Chondrocyte (in vitro differentiated cells): ENCODE results near the gene POC1B. TPM values are rescaled to one million over a fixed set of nuclear protein-coding genes. Genes with fewer than 3 reads are reported as not detected.
A peak's percentile ranks its signal among the peaks of the same experiment; 100 is the strongest.

ENCODE experiments used
- DNase-seq: peaks from one replicate; pipeline ENCODE4 v3.0.0; 2021; ENCODE audit warnings: mixed read lengths, low spot score
- H3K27ac Mint-ChIP-seq: one replicate; pipeline ENCODE4 v1.8.0; 2021; ENCODE audit warnings: mild to moderate bottlenecking, moderate library complexity, mixed read lengths; ENCODE audit not compliant: unreplicated experiment
- H3K27me3 Mint-ChIP-seq: 2 replicates; pipeline ENCODE4 v1.8.0; 2021; ENCODE audit warnings: low read depth, mixed read lengths
- H3K36me3 Mint-ChIP-seq: 2 replicates; pipeline ENCODE4 v1.8.0; 2021; ENCODE audit warnings: low read depth, mixed read lengths
- H3K4me1 Mint-ChIP-seq: 2 replicates; pipeline ENCODE4 v1.8.0; 2021; ENCODE audit warnings: low read depth, mild to moderate bottlenecking, mixed read lengths
- H3K4me3 Mint-ChIP-seq: one replicate; pipeline ENCODE4 v1.8.0; 2021; ENCODE audit warnings: mild to moderate bottlenecking, moderate library complexity, mixed read lengths; ENCODE audit not compliant: unreplicated experiment
- H3K9me3 Mint-ChIP-seq: 2 replicates; pipeline ENCODE4 v1.8.0; 2021; ENCODE audit warnings: low read depth, mixed read lengths
- CTCF ChIP-seq: fragments of 200-600 bp; sonication (generic); IDR thresholded peaks from 2 replicates; pipeline ENCODE4 v1.5.0; 2021; ENCODE audit warnings: antibody characterized with exemption, mild to moderate bottlenecking, moderate library complexity
- total RNA-seq: library from RNA; stranded (reverse); gene quantifications from 3 replicates; pipeline ENCODE4 v1.2.1, GENCODE V29; 2021

The POC1B gene
- total RNA-seq, 1 donor from 2014 or later: 10.4 TPM

- peak overlapping the region; percentile 89 for H3K27ac Mint-ChIP-seq
- H3K36me3 Mint-ChIP-seq: peaks cover under 1% of the 10 kb centered on the region
- no peak for DNase-seq
- peaks cover 16% of the 10 kb centered on the region for H3K4me1 Mint-ChIP-seq
- no peak for TF ChIP-seq CTCF
- H3K27me3 Mint-ChIP-seq: no peaks in the 10 kb centered on the region
- no peaks in the 10 kb centered on the region for H3K9me3 Mint-ChIP-seq
- no peak overlapping the region for H3K4me3 Mint-ChIP-seq
Observed at GRCh38 chr12:89472508-89472907, 53.3 kb downstream of the POC1B start.

- no peak for DNase-seq
- H3K36me3 Mint-ChIP-seq: no peaks in the 10 kb centered on the region
- H3K27me3 Mint-ChIP-seq: no peaks in the 10 kb centered on the region
- H3K9me3 Mint-ChIP-seq: no peaks in the 10 kb centered on the region
- H3K4me3 Mint-ChIP-seq: no peak overlapping the region
- H3K4me1 Mint-ChIP-seq: peaks cover 14% of the 10 kb centered on the region
- peak; percentile 84 for TF ChIP-seq CTCF
- H3K27ac Mint-ChIP-seq: no peak overlapping the region
Observed at GRCh38 chr12:89470741-89471509, 54.9 kb downstream of the POC1B start.

- Mint-ChIP-seq H3K36me3 (no peaks in the 10 kb centered on the region), H3K27me3 (no peaks in the 10 kb centered on the region), H3K4me1 (peaks cover 19% of the 10 kb centered on the region), H3K27ac (peak overlapping the region; percentile 82), H3K4me3 (no peak overlapping the region), H3K9me3 (no peaks in the 10 kb centered on the region)
- no peak for TF ChIP-seq CTCF
- DNase-seq: no peak
Observed at GRCh38 chr12:89469361-89469760, 56.5 kb downstream of the POC1B start.

GRCh38 chr12:89468648-89469326 is 57.1 kb downstream of the POC1B start:
- Mint-ChIP-seq H3K4me1 (peaks cover 19% of the 10 kb centered on the region), H3K27ac (no peak overlapping the region), H3K36me3 (no peaks in the 10 kb centered on the region), H3K9me3 (no peaks in the 10 kb centered on the region), H3K4me3 (no peak overlapping the region), H3K27me3 (no peaks in the 10 kb centered on the region)
- no peak for TF ChIP-seq CTCF
- no peak for DNase-seq

GRCh38 chr12:89468017-89468416 is 57.8 kb downstream of the POC1B start:
- Mint-ChIP-seq H3K9me3 (no peaks in the 10 kb centered on the region), H3K27ac (no peak overlapping the region), H3K36me3 (no peaks in the 10 kb centered on the region), H3K4me3 (no peak overlapping the region), H3K27me3 (no peaks in the 10 kb centered on the region), H3K4me1 (peaks cover 19% of the 10 kb centered on the region)
- TF ChIP-seq CTCF: no peak
- no peak for DNase-seq
